ENCODE measurements around the gene EGFL7. TPM values are rescaled to one million over a fixed set of nuclear protein-coding genes. Genes with fewer than 3 reads are reported as not detected.

Gene EGFL7
- total and polyA plus RNA-seq, 2 of the 8 experiments (the other 6 are each of a cell fraction or from before 2014, with no cell fraction given) = 37.8 to 53.4 TPM

DNA sequence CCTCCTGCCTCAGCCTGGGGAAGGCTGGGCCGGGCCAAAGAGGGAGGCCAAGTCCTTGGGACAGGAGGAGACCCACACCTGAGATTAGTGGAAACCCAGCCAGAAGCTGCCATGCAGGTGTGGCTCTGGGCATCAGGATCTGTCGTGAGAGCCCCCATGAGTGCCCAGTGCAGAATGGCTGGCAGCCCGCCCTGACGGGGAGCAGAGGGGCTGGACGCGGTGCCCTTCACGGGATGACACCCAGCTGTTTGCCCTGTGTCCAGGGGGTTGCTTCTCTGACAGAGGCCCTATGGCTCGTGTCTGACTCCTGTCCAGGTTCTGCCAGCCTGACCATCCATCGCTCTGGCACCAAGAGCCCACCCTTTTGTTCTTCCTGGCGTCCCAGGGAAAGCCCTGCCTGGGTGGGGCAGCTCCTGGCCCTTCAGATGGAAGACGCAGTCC is 58.2 kb downstream of the EGFL7 start:
- Histone ChIP-seq H4K20me1 (replicated peaks in 1 of 2; ENCODE audit: control insufficient read depth in 1 of 2, insufficient read depth in 2 of 2, low read length in 2 of 2) (peaks cover 16 to 39% of the 10 kb centered on the region in 2 experiments), H3K79me1 (ENCODE audit: low read depth, low read length) (peaks cover 6% of the 10 kb centered on the region), H2AFZ (ENCODE audit: low read length) (no peak overlapping the region), H3K9me3 (ENCODE audit: insufficient read depth in 2 of 2, low read depth in 1 of 2, low read length in 1 of 2) (no peaks in the 10 kb centered on the region), H2BK120ac (replicated peaks; ENCODE audit: low read depth, low read length) (no peak overlapping the region), H3K27me3 (replicated peaks in 1 of 4; ENCODE audit: control insufficient read depth in 3 of 4, extremely low read depth in 1 of 4, insufficient read depth in 3 of 4, low read length in 3 of 4) (no peaks in the 10 kb centered on the region), H2BK15ac (ENCODE audit: low read length) (no peak overlapping the region), H2AK5ac (ENCODE audit: low read depth, low read length) (no peak overlapping the region), H3K23ac (ENCODE audit: insufficient read length) (no peak overlapping the region), H3K79me2 (ENCODE audit: control insufficient read depth in 1 of 2, insufficient read depth in 2 of 2, low read length in 2 of 2) (peaks cover 0 to 6% of the 10 kb centered on the region in 2 experiments; a peak in 2 of 4 replicates), H3K4ac (replicated peaks; ENCODE audit: insufficient read length, low read depth, low read length) (no peak overlapping the region), H4K91ac (replicated peaks; ENCODE audit: insufficient read length, low read length) (no peak overlapping the region), H3K23me2 (ENCODE audit: low read depth, low read length) (no peaks in the 10 kb centered on the region; the same call in 1 of the 2 replicates), H3K9ac (replicated peaks in 1 of 4; ENCODE audit: extremely low read depth in 1 of 4, low read depth in 3 of 4, low read length in 3 of 4) (no peak overlapping the region), H4K8ac (ENCODE audit: extremely low read depth, insufficient read depth, low read length) (no peak overlapping the region), H2BK12ac (ENCODE audit: low read depth, low read length) (no peak overlapping the region), H2BK5ac (ENCODE audit: low read depth, low read length) (0 out of 2 replicates have a peak overlapping the region, but pooled peaks have one; percentile 16), H3K27ac (ENCODE audit: low read depth, low read length) (no peak overlapping the region), H3K4me2 (ENCODE audit: insufficient read depth in 1 of 2, low read depth in 2 of 2, low read length in 2 of 2) (no peak overlapping the region), H3K56ac (replicated peaks; ENCODE audit: insufficient read length, low read depth, low read length) (no peak overlapping the region), H3K36me3 (ENCODE audit: control insufficient read depth in 2 of 4, insufficient read depth in 4 of 4, low read length in 3 of 4) (peaks cover 13 to 38% (median 27%) of the 10 kb centered on the region in 4 experiments; a peak in 7 of 8 replicates), H2BK20ac (ENCODE audit: low read length) (no peak overlapping the region), H3K14ac (ENCODE audit: insufficient read length) (no peak overlapping the region), H3K18ac (ENCODE audit: extremely low read depth, low read length) (no peak overlapping the region), H3K4me3 (ENCODE audit: extremely low read depth in 1 of 4, insufficient read depth in 2 of 4, low read depth in 3 of 4, low read length in 4 of 4) (no peak overlapping the region), H4K5ac (ENCODE audit: insufficient read length, low read depth, low read length) (no peak overlapping the region), H3K4me1 (replicated peaks in 1 of 4; ENCODE audit: control insufficient read depth in 3 of 4, insufficient read depth in 4 of 4, low read length in 3 of 4) (peaks cover 0 to 13% (median 1%) of the 10 kb centered on the region in 4 experiments; a peak in 4 of 7 replicates)
- TF ChIP-seq POLR2A (IDR thresholded peaks at IDR 0.05; ENCODE audit: control extremely low read depth in 1 of 2, low read depth in 2 of 2, low read length in 2 of 2) (no peak), POLR2AphosphoS5 (IDR thresholded peaks at IDR 0.05; ENCODE audit: low read depth, low read length) (0 out of 2 replicates have a peak, but pooled peaks have one; percentile 11), GABPA (IDR thresholded peaks at IDR 0.05; ENCODE audit: borderline replicate concordance, insufficient read depth, low read length) (0 out of 2 replicates have a peak, but pooled peaks have one; percentile 5)
- DNase-seq (ENCODE audit: low read depth in 1 of 2, low spot score in 2 of 2) (no peak), FAIRE-seq (no peak)
- POLR2A ChIA-PET (ENCODE audit: partially characterized antibody) = interaction anchor here (1.1 to 11.2 kb wide), 5 partner anchors 8 to 31 kb away, joined by 3 to 223 read pairs (median 18); partner anchors contain the start of genes DIPK1B and LCN10
- CTCF ChIA-PET (ENCODE audit: partially characterized antibody) = interaction anchor here (0.6 to 9.2 kb wide), 8 partner anchors 7 to 371 kb away, joined by 3 to 62 read pairs (median 4); partner anchors contain the start of gene LCN8
- 90% methylated on average over 11 of the region's 11 CpGs; no CpG with 5 or more reads in 1 of the 2 experiments for WGBS, 2 experiments (ENCODE audit: extremely low coverage in 1 of 2, insufficient coverage in 1 of 2, insufficient read length in 1 of 2, insufficient replicate concordance in 2 of 2, low coverage in 1 of 2, low lambda C conversion rate in 2 of 2, missing lambda C conversion rate in 1 of 2)
